GM21717 (cell line): ENCODE measurements around the gene PSMC3IP.

ENCODE experiments used
- ATAC-seq: cut with Tn5 transposase; IDR thresholded peaks from one replicate; pipeline ENCODE4 v1.9.1; 2021; ENCODE audit warnings: mild to moderate bottlenecking, moderate library complexity; ENCODE audit not compliant: unreplicated experiment

Gene PSMC3IP

DNA sequence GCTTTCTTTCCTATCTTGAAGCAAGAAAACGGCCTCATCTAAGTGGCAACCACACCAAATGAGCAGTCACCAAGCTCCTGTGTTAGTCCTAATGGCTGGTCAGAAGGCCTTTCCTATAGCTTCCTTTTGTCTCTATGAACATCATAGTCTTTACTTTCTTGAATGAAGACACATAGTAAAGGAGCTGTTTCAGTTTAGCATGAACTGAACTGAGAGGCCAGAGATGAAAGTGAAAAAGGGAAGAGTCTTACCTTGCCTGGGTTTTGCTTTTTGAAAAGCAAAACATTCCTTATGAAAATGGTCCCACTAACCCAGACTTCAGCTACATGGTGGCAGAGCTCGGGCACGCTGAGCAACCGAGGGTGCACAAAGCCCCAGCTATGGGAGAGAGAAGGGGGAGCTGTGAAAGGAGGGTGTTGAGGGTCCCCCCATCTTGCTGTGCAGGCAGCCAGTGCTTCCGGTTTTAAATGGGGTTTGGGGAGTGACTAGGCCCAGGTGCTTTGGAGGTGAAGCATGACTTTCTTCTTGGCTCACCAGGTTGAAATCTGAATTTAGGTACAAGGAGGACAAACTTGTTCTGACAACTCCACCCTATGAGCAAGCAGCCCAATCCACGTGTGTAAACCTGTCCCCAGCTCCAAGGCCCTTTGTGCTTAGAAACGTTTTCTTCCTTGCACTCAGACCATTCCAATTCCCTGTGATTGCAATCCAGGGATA, 9.1 kb upstream of the PSMC3IP start:
- no peak for ATAC-seq

DNA sequence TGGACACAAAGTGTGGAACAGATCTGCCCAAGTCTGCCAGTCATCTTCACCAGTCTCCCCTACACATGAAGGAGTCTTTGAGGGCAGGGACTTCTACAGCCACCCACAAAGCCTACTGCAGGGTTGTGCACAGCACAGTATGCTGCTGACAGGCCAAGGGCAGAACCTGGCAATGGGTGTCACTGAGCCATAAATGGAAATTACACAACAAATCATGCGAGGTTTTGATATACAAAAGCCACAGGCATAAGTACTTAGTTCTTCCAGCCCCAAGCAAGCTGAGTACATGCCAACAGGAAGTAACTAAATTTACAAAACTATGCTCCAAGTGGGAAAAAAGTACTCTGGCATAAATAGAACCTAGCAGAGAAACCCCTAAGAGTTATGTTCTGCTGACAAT, 7.8 kb upstream of the PSMC3IP start:
- ATAC-seq = no peak

DNA sequence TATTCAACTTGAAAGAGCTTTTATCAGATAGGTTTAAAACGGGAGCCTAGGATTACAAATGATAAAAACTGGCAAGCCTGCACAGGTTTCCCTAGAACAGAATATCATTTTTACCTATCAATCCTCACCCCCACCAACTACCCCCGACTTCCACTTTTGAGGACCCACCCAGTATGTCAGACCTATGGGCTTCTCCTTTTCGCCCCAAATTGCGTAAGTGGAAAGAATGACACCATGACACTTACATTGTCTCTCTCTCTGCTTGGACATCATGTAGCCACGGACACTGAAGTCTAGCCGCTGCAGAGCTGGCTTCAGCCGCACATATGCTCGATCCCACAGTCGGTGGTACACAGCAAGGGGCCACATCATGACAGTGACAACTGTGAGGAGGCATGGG, 7.4 kb upstream of the PSMC3IP start:
- ATAC-seq = no peak

DNA sequence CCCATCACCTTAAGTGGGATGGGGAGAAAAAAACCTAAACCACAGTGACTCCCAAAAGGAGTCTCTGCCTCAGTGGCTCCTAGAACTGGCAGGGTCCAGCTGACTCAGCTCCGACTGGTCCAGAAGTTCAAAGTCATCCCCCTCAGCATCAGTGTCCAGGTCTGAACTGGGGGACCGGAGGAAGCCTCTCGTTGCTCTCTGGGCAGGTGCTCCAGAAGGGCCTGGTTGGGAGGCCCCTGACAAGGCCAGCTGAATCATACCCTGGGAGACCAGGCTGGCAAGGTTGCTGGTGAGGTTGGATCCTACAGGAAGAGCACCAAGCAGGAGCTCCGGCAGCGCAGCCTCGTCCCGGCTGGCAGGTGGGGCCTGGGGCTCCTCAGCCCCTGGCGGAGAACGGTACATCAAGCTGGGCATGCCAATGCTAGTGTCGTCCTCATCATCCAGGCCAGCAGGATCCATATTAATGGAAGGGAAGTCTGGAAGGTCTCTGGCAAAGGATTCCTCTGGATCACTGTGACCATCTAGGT, 4.3 kb upstream of the PSMC3IP start:
- no peak for ATAC-seq

DNA sequence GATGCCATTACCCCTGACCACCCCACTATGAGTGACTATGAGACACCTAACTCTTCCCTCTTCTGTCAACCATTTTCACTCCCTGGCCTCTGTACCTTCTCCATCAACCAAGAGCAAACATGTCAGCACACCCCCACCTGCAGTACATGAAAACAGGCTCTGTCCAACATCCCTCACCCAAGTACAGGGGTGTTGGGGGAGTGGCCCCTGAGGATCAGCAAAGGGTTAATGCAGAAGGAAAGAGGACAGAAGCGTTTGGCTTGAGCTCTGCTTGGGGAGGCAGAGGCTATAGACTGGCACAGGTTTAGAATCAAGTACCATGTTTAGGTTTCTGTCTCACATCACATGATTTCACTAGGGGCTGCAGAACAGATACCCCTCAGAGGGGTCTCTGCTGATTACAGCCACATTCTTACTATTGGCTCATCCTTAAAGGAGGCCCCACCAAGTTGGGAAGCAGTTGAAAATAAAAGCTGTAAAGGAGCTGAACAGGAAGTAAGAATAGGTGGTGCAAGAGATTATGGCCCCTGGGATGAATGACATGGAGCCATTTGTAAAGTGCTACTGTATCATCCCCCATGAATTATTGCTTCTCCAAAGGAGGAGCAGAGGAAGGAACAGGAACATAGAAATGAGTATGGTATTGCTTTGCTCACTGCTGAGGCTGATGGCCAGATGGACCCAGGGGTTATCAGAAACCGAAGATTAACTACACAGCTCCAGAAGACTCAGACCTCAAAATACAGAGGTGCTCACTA, 2.4 kb upstream of the PSMC3IP start:
- no peak for ATAC-seq

DNA sequence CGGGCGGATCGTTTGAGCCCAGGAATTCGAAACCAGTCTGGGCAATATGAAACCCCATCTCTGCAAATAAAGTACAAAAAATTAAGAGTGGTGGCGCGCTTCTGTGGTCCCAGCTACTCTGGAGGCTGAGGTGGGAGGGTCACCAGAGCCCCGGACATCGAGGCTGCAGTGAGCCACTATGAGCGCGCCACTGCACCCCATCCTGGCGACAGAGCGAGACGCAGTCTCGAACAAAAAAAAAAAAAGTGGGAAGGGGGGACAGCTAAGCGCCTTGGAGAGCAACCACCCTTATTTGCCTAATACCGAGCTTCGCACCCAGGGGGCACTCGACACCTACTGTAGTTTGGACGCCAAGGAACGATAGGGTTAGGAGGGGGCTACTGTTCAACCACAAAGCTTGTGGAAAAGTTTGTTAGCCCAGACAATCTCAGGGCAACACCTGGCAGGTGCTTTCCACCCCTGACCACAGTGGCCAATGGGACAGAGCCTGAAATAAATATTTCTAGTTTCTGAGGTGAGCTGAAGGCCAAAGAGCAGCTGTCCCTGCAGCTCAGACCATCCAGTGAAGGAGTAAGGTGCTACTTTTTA, 847 bp upstream of the PSMC3IP start:
- no peak for ATAC-seq

DNA sequence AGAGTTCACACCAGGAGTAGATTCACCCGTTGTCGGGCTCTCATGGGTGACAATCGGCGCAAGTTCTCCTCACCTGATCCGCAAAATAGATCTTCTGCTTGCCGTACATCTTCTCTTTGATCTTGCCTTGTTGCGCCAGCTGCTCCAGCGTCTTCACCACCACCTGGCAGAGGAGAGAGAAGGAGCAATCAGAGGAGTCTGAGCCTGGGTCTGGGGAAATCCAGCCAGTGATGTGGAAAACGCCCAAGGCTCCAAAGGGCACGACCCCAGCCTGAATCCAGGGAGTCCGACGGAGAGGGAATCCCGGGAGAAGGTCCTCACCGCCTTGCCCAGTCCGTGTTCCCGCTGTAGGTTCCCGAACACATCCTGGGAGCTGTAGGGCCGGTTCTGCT, 393 bp downstream of the PSMC3IP start:
- ATAC-seq = no peak

DNA sequence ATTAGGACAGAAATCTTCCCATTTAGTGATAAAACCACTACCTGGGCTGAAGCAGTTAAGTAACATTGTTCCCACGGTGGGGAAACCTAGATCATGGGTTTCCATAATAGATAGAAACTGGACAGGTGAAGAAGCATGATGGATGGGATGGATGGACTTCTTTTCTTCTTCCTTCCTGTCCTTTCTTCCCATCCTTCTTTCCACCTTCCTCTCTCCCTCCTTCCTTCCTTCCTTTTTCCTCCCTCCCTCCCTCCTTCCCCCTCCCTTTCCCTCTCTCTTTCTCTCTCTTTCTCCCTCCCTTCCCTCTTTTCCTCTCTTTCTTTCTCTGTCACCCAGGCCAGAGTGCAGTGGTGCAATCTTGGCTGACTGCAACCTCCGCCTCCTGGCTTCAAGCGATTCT, 3.1 kb downstream of the PSMC3IP start:
- ATAC-seq = no peak

DNA sequence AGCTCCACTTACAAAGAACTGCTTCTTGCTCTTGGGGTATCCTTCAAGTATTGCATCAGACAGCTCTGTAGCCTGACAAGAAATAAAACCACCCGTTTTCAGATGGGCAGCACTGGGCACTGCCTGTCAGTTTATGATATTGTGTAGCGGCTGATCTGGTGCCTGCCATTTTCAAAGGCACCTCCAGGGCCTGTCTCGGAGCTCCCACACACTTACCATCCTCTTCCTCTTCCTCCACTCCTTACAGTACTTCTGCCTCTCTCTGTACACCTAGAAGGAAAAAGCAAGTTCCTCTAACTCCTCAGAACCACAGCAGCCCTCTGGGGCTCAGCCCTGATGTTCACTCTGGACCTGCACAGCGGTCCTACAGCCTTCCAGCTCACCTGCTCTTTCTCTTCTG, 4.4 kb downstream of the PSMC3IP start:
- no peak for ATAC-seq

DNA sequence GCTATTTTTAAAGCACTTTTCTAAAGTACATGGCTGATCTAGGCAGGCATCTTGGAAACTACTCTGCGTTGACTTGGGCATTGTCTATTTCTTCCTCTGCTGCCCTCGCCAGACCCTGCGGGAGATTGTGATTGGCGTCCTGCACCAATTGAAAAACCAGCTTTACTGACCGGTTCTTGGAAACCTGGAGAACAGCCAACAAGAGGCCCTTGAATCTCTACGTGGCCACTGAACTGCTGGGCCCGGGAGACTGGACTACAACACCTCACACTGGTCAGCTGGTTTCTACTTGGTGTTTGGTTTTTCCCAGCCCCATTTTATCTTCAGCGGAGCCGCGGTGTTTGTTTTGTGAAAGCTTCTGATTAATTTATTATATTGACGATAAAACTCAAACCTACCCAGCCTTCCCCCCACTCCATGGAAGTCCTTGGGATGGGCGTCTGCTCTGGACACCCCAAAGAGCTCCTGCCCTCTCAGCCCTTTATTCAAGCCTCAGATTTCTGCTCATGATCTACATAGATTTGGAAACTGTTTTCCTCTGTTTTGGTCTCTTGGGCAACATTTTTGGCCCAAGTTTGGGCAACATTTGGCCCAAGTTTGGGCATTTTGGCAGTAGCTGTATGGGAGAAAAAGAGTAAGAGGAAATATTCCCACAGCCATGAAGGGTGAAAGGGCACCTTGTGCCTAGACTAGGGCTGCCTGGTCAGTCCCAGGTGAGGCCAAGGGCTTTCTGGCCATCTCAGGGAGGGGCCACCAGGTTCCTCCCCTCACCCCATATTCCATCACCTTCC, 5.9 kb downstream of the PSMC3IP start:
- no peak for ATAC-seq

DNA sequence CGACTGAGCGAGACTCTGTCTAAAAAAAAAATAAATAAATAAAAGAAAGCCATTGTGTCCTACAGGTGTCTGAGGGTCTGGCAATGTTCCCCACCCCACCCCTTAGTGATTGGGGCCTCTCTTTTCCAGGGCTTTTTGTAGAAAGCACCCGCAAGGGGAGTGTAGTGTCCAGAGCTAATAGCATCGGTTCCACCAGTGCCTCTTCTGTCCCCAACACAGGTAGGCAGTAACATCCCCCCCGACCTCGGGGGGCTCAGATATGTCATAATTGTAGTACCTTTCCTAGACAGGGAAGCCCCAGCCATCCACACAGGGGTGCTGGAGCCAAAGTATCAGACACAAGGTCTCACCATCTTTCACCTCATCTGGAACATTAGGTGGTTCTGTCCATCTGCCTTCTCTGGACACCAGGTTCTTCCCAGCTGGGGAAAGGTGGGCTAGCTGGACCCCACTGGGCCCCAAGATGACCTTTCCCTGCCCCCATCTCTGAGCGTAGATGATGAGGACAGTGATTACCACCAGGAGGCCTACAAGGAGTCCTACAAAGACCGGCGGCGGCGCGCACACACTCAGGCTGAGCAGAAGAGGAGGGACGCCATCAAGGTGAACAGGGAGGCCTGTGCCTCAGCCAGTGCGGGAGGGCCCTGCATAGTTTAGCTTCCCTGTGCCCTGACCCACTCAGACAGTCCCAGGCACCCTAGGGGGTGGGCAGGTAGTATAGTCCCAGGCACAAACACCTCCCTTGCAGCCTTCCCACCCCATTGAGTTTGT, 9.0 kb downstream of the PSMC3IP start:
- no peak for ATAC-seq

DNA sequence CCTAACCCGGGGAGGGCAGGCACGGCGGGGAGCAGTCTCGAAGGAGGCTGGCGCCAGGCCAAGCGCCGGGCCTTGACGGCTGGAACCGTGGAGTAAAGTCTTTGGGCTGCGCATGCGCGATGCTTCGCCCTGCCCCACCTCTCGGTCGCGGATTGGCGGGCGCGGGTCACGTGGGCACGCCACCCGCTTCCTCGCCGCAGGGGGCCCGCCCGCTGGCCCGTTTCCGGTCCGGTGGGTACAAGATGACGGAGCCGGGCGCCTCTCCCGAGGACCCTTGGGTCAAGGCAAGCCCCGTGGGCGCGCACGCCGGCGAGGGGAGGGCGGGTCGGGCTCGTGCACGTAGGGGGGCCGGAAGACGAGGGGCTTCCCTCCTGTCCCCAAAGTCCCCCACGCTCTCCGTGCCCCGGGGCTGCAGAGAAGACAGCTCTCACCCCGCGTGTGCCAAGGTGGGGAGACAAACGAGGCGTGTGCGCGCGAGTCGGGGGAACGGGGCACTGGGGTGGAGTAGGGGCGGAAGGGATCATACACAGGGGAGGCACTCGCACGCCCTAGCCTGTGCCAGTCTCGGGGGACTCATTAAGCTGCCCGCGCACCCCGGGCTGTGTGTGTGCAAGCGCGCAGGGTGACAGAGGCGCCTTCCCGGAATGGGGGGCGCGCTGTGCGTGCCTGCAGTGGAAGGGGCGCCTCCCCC, 10.5 kb downstream of the PSMC3IP start, which contains the start of gene MLX:
TSS of gene MLX (plus strand) at position 218 of the 691 bp plus-strand sequence. CDS start at position 243, 25 bp downstream.
- ATAC-seq = peak; percentile 41

DNA sequence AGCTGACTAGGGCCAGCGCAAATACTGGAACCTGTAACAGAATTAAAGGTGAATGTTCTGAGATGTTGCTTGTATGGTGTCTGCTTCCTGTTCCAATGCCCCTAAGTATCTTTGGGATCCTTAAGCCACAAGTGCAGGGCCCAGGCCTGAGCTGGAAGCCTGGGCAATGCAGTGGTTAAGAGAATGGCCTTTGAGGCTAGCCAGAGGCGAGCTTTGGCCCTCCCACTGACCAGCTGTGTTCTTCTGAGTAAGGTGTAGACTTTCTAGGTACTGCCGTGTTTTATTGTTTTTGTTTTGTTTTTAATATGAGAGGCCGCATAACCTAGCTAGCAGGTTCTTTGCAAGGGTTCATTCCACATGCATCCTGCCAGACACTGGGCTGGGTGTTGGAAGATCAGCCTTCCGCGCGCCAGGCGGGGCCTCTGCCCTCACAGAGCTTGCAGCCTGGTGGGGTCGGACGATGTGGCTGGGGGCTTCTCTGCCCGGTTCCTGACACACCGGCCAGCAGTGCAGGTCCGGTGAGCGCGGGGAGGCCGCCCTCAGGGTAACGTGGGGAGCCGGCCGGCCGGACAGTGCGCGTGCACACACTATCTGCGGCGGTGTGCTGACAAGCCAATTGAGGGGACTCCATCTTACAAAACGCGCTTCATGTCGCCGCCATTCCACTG, 11.2 kb downstream of the PSMC3IP start:
- peak; percentile 2 for ATAC-seq

DNA sequence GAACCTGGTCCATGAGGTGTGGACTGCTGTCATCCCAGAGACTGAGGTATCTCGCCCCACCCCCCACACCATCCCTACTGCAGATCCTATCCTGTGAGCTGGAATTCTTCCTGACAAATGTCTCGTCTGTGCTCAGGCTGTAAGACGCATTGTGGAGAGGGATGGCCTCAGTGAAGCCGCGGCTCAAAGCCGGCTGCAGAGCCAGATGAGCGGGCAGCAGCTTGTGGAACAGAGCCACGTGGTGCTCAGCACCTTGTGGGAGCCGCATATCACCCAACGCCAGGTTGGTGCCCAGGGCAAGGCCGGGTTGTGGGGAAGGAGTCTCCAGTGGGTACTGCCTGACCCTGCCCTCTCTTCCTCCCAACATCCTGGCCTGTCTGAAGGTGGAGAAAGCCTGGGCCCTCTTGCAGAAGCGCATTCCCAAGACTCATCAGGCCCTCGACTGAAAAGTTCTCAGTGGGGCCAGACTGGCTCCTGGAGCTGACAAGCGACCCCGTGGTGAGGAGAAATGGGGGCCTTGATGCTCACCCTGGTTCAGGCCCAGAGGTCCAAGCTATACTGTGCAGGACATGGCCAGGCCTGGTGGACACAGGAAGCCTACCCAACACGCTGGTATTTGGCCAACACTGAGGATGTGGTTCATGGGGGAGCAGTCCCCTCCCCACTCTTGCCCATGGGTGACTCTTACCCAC, 11.9 kb downstream of the PSMC3IP start:
- ATAC-seq = no peak

DNA sequence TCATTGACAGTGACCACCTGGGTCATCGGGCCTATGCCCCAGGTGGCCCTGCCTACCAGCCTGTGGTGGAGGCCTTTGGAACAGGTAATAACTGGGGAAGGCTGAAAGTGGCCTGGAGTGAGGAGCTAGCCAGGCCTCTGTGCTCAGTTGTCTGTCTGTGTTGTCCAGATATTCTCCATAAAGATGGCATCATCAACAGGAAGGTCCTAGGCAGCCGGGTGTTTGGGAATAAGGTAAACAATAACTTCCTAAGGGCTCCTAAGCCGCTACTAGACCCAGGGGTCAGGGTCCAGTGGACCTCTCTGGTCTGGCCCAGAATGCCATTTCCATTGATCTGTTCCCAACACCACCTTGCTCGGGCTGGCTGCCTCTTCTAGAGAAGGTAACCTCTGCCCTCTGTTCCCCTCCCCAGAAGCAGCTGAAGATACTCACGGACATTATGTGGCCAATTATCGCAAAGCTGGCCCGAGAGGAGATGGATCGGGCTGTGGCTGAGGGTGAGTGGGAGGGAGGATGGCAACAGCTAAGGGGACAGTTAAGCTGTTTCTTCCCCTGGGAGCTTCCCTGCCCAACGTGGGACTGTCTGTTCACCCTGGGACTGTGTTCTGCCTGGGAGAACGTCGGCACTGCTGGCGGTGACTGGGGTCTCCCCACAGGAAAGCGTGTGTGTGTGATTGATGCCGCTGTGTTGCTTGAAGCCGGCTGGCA, 12.6 kb downstream of the PSMC3IP start:
- no peak for ATAC-seq

DNA sequence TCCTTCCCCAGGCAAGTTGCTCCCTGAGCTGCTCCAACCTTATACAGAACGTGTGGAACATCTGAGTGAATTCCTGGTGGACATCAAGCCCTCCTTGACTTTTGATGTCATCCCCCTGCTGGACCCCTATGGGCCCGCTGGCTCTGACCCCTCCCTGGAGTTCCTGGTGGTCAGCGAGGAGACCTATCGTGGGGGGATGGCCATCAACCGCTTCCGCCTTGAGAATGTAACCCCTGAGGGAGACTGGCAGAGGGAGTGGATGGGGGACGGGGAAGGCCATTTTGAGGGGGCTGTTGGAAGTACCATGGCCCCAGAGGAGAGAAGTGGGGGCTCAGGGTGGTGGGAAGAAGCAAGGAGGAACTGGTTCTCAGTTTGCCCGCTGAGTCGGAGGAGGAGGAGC, 13.6 kb downstream of the PSMC3IP start:
- ATAC-seq = no peak

DNA sequence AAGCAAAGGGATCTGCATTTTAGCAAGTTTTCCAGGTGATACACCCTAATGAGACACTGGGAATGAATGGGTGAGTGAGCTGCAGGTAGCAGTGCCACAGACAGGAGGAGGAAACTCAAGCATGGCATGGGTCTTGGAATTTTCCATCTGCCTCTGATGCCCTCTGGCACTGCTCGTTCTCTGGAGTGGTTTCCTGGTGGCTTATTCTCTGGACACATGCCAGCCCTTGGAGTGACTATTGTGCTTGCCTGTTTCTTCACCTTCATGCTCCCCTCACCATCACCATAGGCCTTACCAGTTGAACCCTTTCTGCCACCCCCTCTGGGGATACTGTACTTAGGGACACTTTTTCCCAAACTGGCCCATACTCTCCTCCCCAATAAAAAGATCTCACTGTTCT, 14.0 kb downstream of the PSMC3IP start:
- no peak for ATAC-seq

DNA sequence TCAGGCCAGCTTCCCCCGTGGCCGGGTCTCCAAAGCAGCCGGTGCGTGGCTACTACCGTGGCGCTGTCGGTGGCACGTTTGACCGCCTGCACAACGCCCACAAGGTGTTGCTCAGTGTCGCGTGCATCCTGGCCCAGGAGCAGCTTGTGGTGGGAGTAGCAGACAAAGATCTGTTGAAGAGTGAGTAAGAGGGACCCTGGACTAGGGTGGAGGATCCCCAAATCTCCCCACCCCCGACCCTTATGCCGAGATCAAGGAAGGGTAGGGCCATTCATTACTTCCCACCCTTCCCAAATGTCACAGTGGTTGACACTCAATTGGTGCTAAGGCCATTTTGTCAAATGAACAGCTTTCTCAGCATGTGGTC, 14.4 kb downstream of the PSMC3IP start:
- ATAC-seq = no peak
